Measurements from ENCODE around the gene SAMSN1.

The SAMSN1 gene

GRCh38 chr21:14474995-14475394 lies 71.1 kb downstream of the SAMSN1 start:
- Histone ChIP-seq H3K4me3 (replicated peaks; ENCODE audit: low read depth, low read length) (no peak overlapping the region), H3K27me3 (replicated peaks; ENCODE audit: control insufficient read depth, insufficient read depth, low read length) (no peaks in the 10 kb centered on the region)
- no peak for TF ChIP-seq CTCF (IDR thresholded peaks at IDR 0.05; ENCODE audit: insufficient read depth, low read length, poor library complexity, severe bottlenecking)

DNA sequence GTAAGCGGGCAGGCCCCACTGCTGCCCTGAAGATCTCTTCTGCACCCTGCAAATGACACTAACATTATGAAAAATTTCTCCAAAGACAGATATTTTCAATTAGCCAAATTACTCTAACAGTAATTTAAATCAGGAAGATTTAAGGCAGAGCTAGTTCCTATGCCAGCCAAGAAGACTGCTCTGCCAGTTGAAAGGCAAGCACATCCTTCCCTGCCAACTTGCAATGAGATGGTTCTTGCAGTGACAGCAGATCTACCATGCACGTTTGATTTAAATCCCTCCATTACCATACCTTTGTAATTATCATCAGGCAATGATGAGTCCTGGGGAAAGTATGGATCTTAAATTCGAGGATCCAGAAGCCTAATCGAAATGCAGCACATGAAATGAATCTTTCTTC lies 76.5 kb downstream of the SAMSN1 start:
- no peak for DNase-seq (ENCODE audit: extremely low read depth, insufficient read length)
- no peak for TF ChIP-seq CTCF (IDR thresholded peaks at IDR 0.05; ENCODE audit: insufficient read depth, low read length, poor library complexity, severe bottlenecking)
- H3K4me3 ChIP-seq (replicated peaks; ENCODE audit: low read depth, low read length): no peak overlapping the region
- H3K36me3 ChIP-seq (ENCODE audit: control insufficient read depth, insufficient read depth, low read length): no peaks in the 10 kb centered on the region
- H3K27me3 ChIP-seq (replicated peaks; ENCODE audit: control insufficient read depth, insufficient read depth, low read length): no peaks in the 10 kb centered on the region

More at GRCh38 chr21:14474995-14475394, 71.1 kb downstream of the SAMSN1 start:
- DNase-seq (ENCODE audit: extremely low read depth, insufficient read length): no peak
- no peaks in the 10 kb centered on the region for H3K36me3 ChIP-seq (ENCODE audit: control insufficient read depth, insufficient read depth, low read length)

DNA sequence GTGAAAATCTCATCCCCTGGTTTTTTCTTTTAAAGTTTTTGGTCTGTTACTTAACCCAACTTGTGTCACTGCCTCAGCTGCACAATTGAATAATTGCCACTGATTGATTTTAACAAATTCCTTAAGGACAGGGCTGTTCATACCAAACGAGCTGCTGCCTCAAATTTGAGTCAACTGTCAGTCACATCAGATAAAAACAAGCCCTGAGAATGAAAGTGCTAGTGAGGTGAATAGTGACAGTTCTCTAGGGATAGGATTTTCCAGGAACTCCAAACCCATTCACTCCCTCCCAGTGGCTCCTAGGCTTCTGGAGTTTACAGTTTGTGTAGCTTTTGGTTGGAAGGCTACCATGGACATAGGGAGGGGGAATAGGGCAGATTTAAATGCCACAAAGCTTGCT lies 79.4 kb downstream of the SAMSN1 start:
- no peaks in the 10 kb centered on the region for H3K36me3 ChIP-seq (ENCODE audit: control insufficient read depth, insufficient read depth, low read length)
- no peaks in the 10 kb centered on the region for H3K27me3 ChIP-seq (replicated peaks; ENCODE audit: control insufficient read depth, insufficient read depth, low read length)
- H3K4me3 ChIP-seq (replicated peaks; ENCODE audit: low read depth, low read length): no peak overlapping the region
- no peak for DNase-seq (ENCODE audit: extremely low read depth, insufficient read length)
- no peak for TF ChIP-seq CTCF (IDR thresholded peaks at IDR 0.05; ENCODE audit: insufficient read depth, low read length, poor library complexity, severe bottlenecking)

DNA sequence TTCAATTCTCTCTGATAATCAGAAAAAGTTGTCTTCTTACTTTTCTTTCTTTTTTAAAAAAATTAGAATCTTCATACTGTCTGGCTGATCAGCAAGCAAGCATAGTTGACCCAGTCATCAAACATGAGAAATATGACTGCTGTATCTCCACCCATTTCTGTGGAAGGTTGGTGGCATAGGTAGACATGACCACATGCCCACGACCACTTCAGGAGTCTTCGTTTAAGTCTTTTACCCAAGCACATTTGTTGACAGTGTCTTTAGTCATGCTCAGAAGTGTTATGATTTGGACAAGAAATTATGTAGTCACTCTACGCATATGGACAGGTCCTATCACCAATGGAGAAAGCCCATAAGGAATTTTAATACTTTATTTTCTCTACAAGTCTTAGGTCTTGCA lies 88.4 kb downstream of the SAMSN1 start:
- no peak for TF ChIP-seq CTCF (IDR thresholded peaks at IDR 0.05; ENCODE audit: insufficient read depth, low read length, poor library complexity, severe bottlenecking)
- DNase-seq (ENCODE audit: extremely low read depth, insufficient read length): no peak

GRCh38 chr21:14456911-14457310 lies 89.2 kb downstream of the SAMSN1 start:
- TF ChIP-seq CTCF (IDR thresholded peaks at IDR 0.05; ENCODE audit: insufficient read depth, low read length, poor library complexity, severe bottlenecking): no peak
- H3K36me3 ChIP-seq (ENCODE audit: control insufficient read depth, insufficient read depth, low read length): no peaks in the 10 kb centered on the region
- H3K4me3 ChIP-seq (replicated peaks; ENCODE audit: low read depth, low read length): no peak overlapping the region
- H3K27me3 ChIP-seq (replicated peaks; ENCODE audit: control insufficient read depth, insufficient read depth, low read length): no peaks in the 10 kb centered on the region
- no peak for DNase-seq (ENCODE audit: extremely low read depth, insufficient read length)

More for the DNA sequence above, 88.4 kb downstream of the SAMSN1 start:
- Histone ChIP-seq H3K27me3 (replicated peaks; ENCODE audit: control insufficient read depth, insufficient read depth, low read length) (no peaks in the 10 kb centered on the region), H3K4me3 (replicated peaks; ENCODE audit: low read depth, low read length) (no peak overlapping the region), H3K36me3 (ENCODE audit: control insufficient read depth, insufficient read depth, low read length) (no peaks in the 10 kb centered on the region)

All from GM06990 (cell line).